Activated CD4-positive, alpha-beta T cell treated with anti-CD3 and anti-CD28 coated beads for 24 hours (primary cell): ENCODE data around the gene EFHB.
"Not testable (repeated sequence)": the region's sequence is repeated elsewhere in the genome, so short reads cannot be mapped to it uniquely, and the experiment has no call there.

ENCODE experiments used
- DNase-seq, 2 donors: peaks; one replicate each; pipeline ENCODE4 v3.0.0-alpha.2; 2020; ENCODE audit warnings: low read depth in 2 of 2

EFHB gene

GRCh38 chr3:19931767-19932188 is 2.2 kb downstream of the EFHB start:
- DNase-seq: no peak

- DNase-seq: no peak
Measured at GRCh38 chr3:19931180-19931692, 2.8 kb downstream of the EFHB start.

GRCh38 chr3:19920401-19921080 is 13.5 kb downstream of the EFHB start:
- no peak for DNase-seq

GRCh38 chr3:19917167-19917566 is 16.9 kb downstream of the EFHB start:
- DNase-seq: no peak

GRCh38 chr3:19911452-19911851 is 22.6 kb downstream of the EFHB start:
- no peak for DNase-seq

- no peak for DNase-seq
Measured at GRCh38 chr3:19907523-19907922, 26.5 kb downstream of the EFHB start.

GRCh38 chr3:19903649-19904048 is 30.4 kb downstream of the EFHB start:
- no peak for DNase-seq

GRCh38 chr3:19901918-19902317 is 32.1 kb downstream of the EFHB start:
- no peak for DNase-seq

- no peak for DNase-seq
Measured at GRCh38 chr3:19901337-19901736, 32.7 kb downstream of the EFHB start.

GRCh38 chr3:19899833-19900232 is 34.2 kb downstream of the EFHB start:
- DNase-seq: not testable (repeated sequence)

GRCh38 chr3:19899264-19899663 is 34.8 kb downstream of the EFHB start:
- DNase-seq: no peak

GRCh38 chr3:19898721-19899120 is 35.3 kb downstream of the EFHB start:
- DNase-seq: no peak

- DNase-seq: no peak
Measured at GRCh38 chr3:19891740-19892139, 42.3 kb downstream of the EFHB start.

- DNase-seq: no peak
Measured at GRCh38 chr3:19888428-19889152, 45.4 kb downstream of the EFHB start.

- DNase-seq: not testable (repeated sequence)
Measured at GRCh38 chr3:19887122-19887521, 46.9 kb downstream of the EFHB start.

GRCh38 chr3:19886404-19886803 is 47.6 kb downstream of the EFHB start:
- DNase-seq: no peak

GRCh38 chr3:19885468-19885867 is 48.5 kb downstream of the EFHB start:
- DNase-seq: no peak

GRCh38 chr3:19881852-19882251 is 52.2 kb downstream of the EFHB start:
- no peak for DNase-seq

GRCh38 chr3:19881036-19881435 is 53.0 kb downstream of the EFHB start:
- DNase-seq: no peak

GRCh38 chr3:19877656-19878055 is 56.4 kb downstream of the EFHB start:
- DNase-seq: no peak

GRCh38 chr3:19866751-19867347 is 67.2 kb downstream of the EFHB start:
- DNase-seq: peak in 1 of 2 donors; percentile 35

- DNase-seq: not testable (repeated sequence)
Measured at GRCh38 chr3:19855318-19855717, 78.7 kb downstream of the EFHB start.

- DNase-seq: not testable (repeated sequence)
Measured at GRCh38 chr3:19846609-19847008, 87.4 kb downstream of the EFHB start.
